GM19351 (cell line): ENCODE results near the gene DLG2.
"Not testable (repeated sequence)": the region's sequence is repeated elsewhere in the genome, so short reads cannot be mapped to it uniquely, and the experiment has no call there.

Experiments
- ATAC-seq: cut with Tn5 transposase; IDR thresholded peaks from one replicate; pipeline ENCODE4 v1.9.1; 2021; ENCODE audit warnings: mild to moderate bottlenecking, moderate library complexity; ENCODE audit not compliant: unreplicated experiment

DLG2 gene

GRCh38 chr11:83480251-83480650, 2146.9 kb downstream of the DLG2 start:
- ATAC-seq = no peak

GRCh38 chr11:83477772-83478171, 2149.4 kb downstream of the DLG2 start:
- ATAC-seq = no peak

- no peak for ATAC-seq
Measured at GRCh38 chr11:83475760-83476159, 2151.4 kb downstream of the DLG2 start.

GRCh38 chr11:83473743-83474142, 2153.4 kb downstream of the DLG2 start:
- no peak for ATAC-seq

- ATAC-seq = no peak
Measured at GRCh38 chr11:83472806-83473205, 2154.3 kb downstream of the DLG2 start.

- ATAC-seq = no peak
Measured at GRCh38 chr11:83471831-83472727, 2155.1 kb downstream of the DLG2 start.

- no peak for ATAC-seq
Measured at GRCh38 chr11:83467837-83468236, 2159.3 kb downstream of the DLG2 start.

- no peak for ATAC-seq
Measured at GRCh38 chr11:83464160-83464944, 2162.8 kb downstream of the DLG2 start.

- ATAC-seq = no peak
Measured at GRCh38 chr11:83459798-83460197, 2167.3 kb downstream of the DLG2 start.

GRCh38 chr11:83456566-83456965, 2170.6 kb downstream of the DLG2 start:
- ATAC-seq = no peak

GRCh38 chr11:83456075-83456474, 2171.1 kb downstream of the DLG2 start:
- ATAC-seq = no peak

GRCh38 chr11:83455356-83455755, 2171.8 kb downstream of the DLG2 start:
- no peak for ATAC-seq

GRCh38 chr11:83454674-83455073, 2172.5 kb downstream of the DLG2 start:
- no peak for ATAC-seq

- peak; percentile 82 for ATAC-seq
Measured at GRCh38 chr11:83449338-83449913, 2177.7 kb downstream of the DLG2 start.

- no peak for ATAC-seq
Measured at GRCh38 chr11:83448686-83449085, 2178.5 kb downstream of the DLG2 start.

GRCh38 chr11:83443880-83444279, 2183.3 kb downstream of the DLG2 start:
- ATAC-seq = not testable (repeated sequence)

- ATAC-seq = no peak
Measured at GRCh38 chr11:83441601-83442000, 2185.5 kb downstream of the DLG2 start.

- no peak for ATAC-seq
Measured at GRCh38 chr11:83441171-83441570, 2186.0 kb downstream of the DLG2 start.

GRCh38 chr11:83438438-83438837, 2188.7 kb downstream of the DLG2 start:
- no peak for ATAC-seq

- no peak for ATAC-seq
Measured at GRCh38 chr11:83437939-83438338, 2189.2 kb downstream of the DLG2 start.

GRCh38 chr11:83436855-83437254, 2190.3 kb downstream of the DLG2 start:
- ATAC-seq = no peak

GRCh38 chr11:83434812-83435211, 2192.3 kb downstream of the DLG2 start:
- not testable (repeated sequence) for ATAC-seq
